MM.1S (cell line): Measurements from ENCODE around the gene RBSN.

Experiments
- EZH2 ChIP-seq: fragments of 300-600 bp; sonication (generic); optimal IDR thresholded peaks from 2 replicates; pipeline ENCODE3; 2017; ENCODE audit warnings: low read depth, mild to moderate bottlenecking, antibody characterized with exemption, low read length, mixed read lengths
- EZH2phosphoT487 ChIP-seq: fragments of 300-600 bp; sonication (generic); IDR thresholded peaks from 2 replicates; pipeline ENCODE4 v1.6.1; 2018; ENCODE audit warnings: antibody characterized with exemption, low read length
- TF ChIP-seq, protein P1 (sequence below): fragments of 300-600 bp; sonication (generic); IDR thresholded peaks from 2 replicates; pipeline ENCODE4 v1.5.1; 2016; ENCODE audit warnings: antibody characterized with exemption, low read length, mixed read lengths

DNA sequence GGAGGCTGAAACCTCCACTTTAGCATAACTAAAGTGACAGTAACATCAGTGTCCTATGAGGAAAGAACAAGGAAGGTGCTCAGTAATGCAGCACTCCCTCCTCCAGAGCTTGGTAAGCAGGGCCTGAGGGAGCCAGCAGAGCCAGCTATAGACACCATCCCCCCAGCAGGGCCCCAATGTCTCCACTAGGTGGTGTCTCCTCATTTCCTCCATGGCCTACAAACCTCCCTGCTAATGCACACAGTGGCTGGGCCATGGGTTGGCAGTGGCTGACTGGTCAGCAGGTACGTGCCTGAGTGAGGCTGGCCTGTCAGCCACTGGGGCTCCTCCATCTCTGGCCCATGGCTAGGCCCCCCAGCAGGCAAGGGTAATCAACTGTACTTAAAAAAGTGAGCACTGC, 47.4 kb downstream of the RBSN start:
- TF ChIP-seq, protein P1, sequence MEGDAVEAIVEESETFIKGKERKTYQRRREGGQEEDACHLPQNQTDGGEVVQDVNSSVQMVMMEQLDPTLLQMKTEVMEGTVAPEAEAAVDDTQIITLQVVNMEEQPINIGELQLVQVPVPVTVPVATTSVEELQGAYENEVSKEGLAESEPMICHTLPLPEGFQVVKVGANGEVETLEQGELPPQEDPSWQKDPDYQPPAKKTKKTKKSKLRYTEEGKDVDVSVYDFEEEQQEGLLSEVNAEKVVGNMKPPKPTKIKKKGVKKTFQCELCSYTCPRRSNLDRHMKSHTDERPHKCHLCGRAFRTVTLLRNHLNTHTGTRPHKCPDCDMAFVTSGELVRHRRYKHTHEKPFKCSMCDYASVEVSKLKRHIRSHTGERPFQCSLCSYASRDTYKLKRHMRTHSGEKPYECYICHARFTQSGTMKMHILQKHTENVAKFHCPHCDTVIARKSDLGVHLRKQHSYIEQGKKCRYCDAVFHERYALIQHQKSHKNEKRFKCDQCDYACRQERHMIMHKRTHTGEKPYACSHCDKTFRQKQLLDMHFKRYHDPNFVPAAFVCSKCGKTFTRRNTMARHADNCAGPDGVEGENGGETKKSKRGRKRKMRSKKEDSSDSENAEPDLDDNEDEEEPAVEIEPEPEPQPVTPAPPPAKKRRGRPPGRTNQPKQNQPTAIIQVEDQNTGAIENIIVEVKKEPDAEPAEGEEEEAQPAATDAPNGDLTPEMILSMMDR: peak; percentile 71
- TF ChIP-seq EZH2: no peak
- no peak for TF ChIP-seq EZH2phosphoT487
